GM18519 (cell line): ENCODE measurements around the gene CAMK2A.

Experiments
- ATAC-seq: cut with Tn5 transposase; IDR thresholded peaks from one replicate; pipeline ENCODE4 v1.9.1; 2021; ENCODE audit warnings: mild to moderate bottlenecking, moderate library complexity; ENCODE audit not compliant: unreplicated experiment, low FRiP score

CAMK2A gene

DNA sequence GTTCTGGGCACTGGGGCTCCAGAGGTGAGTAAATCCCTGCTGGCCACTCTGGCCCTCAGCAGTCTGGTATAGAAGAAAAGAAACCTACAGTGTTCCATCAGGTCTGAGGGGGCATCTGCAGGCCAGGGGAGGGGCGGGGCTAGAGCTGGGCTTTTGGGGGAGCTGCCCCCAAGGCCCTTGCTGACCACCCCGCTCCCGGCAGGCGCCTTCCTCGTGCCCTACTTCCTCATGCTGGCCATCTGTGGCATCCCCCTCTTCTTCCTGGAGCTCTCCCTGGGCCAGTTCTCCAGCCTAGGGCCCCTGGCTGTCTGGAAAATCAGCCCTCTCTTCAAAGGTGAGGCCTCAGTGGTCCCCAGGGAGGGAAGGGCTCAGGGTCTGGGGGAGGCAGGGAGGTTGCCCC lies 93.1 kb downstream of the CAMK2A start:
- no peak for ATAC-seq

DNA sequence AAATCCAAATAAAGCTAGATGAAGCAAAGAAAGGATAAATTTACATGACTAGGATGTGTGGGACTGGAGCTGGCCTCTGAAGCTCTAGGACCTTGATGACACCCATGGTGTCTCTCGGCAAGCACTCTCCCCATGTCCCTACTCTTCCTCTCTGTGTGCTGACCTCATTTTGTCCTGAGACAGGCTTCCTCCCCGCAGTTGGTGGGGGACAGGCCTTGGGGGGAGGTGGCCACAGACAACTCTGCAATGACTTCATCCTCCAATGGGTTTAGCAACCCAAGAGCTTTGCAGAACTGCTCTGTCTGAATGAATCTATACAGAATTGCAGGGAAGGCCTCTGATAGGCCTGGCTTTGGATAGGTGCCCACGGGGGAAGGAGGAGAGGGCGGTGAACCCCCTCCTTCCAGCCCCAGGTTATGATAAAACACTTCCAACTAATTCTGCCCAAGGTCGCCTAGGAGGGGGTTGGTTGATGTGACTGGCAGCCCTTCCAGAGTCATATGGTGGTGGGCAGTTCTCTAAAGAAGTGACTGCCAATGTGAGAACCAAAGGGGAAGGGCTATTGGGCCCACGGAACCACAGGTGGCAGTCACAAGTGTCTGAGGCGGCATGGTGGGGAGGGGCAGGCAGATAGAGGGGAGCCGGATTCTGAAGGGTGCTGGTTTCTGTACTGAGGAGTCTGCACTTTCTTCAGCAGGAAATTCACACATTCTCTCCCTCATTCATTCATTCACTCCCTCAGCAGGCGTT lies 93.7 kb downstream of the CAMK2A start:
- ATAC-seq, result no peak

- ATAC-seq, result no peak
Measured at GRCh38 chr5:150192462-150192861, 97.1 kb downstream of the CAMK2A start.

GRCh38 chr5:150190987-150191386 lies 98.6 kb downstream of the CAMK2A start:
- no peak for ATAC-seq

- ATAC-seq, result no peak
Measured at GRCh38 chr5:150190503-150190979, 99.0 kb downstream of the CAMK2A start.

DNA sequence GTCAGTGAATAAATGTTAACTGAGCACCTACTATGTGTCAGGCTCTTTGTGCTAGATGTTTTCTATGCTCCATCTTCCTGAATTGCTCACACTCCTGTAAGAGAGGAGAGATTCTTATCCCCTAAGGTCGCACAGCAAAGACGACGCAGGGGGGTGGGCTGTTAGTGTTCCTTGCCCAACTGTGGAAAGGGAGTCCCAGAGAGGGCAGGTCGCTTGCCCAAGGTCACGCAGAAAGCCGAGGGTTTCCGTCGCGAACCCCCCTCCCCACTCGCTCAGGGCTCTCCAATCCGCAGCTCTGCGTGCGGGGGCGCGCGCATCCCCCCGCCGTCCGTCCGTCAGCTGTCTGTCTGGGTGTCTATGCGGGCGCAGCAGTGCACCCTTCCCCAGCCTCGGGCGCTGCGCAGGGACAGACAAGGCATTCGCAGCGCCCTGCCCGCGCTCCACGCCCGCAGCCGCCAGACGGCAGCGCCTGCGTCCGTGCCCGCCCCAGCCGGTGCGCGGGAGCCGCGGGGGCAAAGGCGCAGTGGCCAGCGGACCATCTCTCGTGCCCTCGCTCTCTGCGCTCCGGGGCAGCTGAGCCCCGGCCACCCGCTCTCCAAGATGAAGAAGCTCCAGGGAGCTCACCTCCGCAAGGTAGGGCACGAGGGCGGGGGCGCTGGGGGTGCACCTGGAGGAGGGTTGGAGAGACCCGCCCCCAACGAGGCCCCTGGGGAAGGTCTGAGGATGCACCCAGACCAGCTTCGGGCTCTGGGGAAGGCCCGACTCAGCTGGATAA lies 99.7 kb downstream of the CAMK2A start, which contains the start of gene SLC6A7:
TSS of gene SLC6A7 (plus strand) at position 335 of the 775 bp plus-strand sequence. CDS start at position 601, 266 bp downstream.
- ATAC-seq, result no peak

GRCh38 chr5:150189326-150189725 lies 100.2 kb downstream of the CAMK2A start:
- no peak for ATAC-seq

- no peak for ATAC-seq
Measured at GRCh38 chr5:150188146-150188842, 101.3 kb downstream of the CAMK2A start.

DNA sequence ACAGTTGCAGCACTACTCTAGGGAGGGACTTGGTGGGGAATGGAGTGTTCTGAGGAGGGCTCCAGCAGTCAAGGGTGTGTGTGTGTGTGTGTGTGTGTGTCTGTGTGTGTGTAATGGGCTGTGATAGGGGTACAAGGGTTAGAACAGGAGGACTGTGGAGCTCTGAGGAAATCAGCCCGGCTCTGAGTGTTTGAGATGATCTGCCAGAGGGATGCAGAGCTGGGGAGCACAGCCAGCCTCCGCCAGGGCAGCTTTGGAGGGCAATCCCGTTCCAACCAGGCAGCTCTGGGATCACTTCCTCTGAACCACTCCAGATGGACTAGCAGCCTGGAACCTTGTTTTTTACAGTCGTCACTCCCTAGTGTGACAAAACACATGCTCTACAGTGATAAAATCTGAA lies 102.7 kb downstream of the CAMK2A start:
- ATAC-seq, result no peak

DNA sequence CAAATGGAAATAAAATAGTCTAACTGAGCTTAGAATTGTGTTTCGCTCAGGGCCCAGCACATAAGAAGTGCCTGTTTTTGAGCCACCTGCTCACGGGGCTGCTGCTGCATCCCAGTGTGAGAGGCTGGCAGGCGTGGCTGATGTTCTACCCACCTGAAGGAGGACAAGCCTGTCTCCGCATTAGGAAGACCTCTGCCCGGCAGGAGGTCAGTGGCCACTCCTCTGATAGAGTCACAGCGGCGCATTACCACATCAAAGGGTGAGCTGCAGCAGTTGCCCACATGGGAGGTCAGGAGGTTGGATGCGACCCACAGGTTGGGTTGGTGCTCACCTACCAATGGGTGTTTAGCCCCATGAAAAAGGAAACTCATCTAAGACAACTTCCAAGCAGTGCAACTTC lies 103.4 kb downstream of the CAMK2A start:
- ATAC-seq, result no peak

DNA sequence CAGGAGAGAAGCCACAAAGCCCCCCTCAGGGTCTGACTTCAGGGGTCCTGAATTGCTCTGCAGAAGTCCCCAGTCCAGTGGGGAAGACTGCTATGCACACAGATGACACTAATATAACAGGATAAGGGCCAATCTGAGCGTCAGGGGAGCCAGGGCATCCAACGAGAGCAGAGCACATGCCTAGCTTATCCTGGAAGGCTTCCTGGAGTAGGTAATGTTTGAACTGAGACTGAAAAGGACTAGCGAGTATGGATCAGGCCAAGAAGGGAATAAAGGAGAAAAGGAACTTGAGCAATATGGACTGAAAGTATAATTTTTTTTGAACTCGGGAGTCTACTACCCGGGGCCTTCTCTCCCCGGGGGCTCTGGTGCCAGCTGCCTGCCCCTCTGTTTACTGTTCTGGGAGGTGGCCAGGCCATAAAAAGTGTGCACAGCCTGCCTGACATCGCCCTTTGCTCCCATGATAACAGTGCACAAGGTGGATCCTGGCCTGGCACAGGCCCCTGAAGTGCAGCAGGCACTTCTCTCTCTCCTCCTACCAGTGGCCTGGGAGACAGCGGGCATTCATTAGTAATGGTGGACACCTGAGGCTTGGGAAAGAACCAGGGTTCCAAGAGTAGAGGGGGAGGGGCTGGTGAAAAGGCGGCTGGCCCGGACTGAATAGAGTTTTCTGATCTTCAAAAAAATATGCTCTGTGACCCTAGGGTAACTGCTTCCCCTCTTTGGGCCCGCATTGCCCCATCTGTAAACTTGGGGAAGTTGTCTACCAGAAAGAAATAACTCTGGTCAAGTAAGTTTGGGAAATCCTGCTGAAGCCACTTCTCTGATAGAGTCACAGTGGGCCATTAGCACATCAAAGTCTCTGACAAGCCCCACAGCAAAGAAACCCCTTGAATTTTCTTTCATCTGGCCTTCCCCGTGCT lies 104.3 kb downstream of the CAMK2A start:
- ATAC-seq, result no peak

- ATAC-seq, result no peak
Measured at GRCh38 chr5:150184006-150184405, 105.6 kb downstream of the CAMK2A start.

DNA sequence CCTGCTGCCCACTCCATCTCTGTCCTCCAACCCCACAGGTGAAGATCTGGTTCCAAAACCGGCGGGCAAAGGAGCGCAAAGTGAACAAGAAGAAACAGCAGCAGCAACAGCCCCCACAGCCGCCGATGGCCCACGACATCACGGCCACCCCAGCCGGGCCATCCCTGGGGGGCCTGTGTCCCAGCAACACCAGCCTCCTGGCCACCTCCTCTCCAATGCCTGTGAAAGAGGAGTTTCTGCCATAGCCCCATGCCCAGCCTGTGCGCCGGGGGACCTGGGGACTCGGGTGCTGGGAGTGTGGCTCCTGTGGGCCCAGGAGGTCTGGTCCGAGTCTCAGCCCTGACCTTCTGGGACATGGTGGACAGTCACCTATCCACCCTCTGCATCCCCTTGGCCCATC lies 106.1 kb downstream of the CAMK2A start:
- no peak for ATAC-seq

DNA sequence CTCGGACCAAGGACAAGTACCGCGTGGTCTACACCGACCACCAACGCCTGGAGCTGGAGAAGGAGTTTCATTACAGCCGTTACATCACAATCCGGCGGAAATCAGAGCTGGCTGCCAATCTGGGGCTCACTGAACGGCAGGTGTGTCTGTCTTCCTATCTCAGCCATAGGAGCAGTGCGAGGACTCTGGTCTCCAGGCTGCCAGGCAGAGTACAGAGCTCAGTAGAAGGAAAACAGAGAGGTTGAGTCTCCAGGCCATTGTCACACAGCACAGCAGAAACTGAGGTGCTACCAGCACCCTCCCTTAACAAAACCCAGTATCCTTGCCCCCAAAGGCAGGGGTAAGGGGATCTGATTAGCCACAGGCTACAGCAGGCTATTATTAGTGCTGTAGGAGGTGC lies 106.8 kb downstream of the CAMK2A start:
- ATAC-seq, result no peak

DNA sequence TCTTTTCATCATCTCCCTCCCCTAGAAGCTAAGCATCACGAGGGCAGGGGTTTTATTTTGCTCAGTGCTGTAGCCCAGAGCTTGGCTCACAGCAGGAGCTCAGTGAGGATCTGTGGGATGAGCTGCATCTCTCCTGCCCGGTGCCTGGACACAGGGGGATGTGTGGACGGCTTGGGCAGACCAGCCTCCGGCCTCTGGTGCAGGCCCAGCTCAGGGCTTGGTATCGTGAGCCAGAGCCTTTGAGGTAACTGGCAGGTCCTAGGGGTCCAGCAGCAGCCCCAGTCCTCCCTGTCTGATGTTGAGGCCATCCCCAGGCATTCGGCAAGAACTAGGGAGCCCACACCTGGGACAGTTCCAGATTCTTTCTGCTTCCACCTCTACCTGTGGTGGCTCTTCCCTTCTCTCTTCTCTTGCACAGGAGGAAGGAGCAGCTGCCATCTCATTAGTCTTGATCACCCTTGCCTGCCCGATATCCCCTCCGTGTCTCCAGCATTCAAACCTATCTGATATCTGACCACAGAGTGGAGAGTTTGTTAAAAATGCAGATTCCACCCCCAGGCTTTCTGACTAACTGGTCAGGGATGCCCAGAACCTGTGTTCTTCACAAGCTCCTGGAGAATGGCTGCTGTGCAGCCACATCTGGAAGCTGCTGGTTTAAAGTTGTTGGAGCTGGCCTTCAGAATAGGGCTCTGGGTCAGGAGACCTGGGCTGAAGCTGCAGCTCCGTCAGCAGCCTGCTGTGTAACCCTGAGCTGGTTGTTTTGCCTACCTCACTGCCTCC lies 107.6 kb downstream of the CAMK2A start:
- ATAC-seq, result no peak

DNA sequence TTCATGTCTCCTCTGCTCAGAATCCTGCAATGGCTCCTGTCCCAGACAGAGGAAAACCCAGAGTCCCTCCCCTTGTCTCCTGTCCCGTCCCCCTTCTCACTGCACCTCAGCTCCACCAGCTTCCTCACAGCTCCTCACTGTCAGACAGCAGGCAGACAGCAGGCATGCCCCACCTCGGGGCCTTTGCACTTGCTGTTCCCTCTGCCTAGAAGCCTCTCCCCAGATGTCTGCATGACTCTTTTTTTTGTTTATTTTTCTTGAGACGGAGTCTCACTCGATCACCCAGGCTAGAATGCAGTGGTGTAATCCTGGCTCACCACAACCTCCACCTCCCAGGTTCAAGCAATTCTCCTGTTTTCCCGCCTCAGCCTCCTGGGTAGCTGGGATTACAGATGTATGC lies 108.5 kb downstream of the CAMK2A start:
- ATAC-seq, result no peak

DNA sequence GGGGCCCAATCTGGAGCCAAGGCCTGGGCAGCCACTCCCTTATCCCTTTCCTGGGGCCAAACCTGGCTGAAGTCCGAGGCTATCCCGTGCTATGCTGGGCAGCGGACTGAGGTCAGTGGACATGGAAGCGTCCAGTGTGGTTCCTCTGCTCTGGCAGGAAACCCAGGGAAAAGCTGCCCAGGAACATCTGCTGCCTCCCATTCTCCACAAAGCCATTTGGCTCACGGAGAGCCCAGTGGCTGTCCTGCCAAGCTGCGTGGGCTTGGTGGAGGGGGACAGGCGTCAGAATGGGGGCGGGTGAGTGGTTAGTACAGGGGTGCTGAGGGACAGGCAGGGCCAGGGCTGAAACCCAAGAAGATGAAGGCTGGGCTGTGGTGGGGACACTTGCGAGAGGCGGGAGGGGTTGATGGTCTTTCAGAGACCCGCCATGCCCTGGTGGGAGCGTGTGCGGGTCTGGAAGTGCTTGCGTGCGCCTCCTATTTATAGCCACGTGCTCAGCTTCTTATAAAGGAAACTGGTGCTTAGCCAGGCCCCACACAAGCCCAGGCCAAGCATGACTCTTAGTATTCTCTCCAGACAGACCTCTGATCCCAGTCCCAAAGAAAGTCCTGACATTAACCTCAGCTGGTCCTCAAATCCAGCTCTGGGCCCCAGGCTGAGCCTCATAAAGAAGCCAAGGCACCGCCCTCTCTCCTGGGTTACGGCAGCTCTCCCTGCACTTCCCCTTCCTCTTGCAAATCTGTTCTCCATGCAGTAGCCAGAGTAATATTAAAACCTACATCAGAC lies 109.1 kb downstream of the CAMK2A start:
- no peak for ATAC-seq

DNA sequence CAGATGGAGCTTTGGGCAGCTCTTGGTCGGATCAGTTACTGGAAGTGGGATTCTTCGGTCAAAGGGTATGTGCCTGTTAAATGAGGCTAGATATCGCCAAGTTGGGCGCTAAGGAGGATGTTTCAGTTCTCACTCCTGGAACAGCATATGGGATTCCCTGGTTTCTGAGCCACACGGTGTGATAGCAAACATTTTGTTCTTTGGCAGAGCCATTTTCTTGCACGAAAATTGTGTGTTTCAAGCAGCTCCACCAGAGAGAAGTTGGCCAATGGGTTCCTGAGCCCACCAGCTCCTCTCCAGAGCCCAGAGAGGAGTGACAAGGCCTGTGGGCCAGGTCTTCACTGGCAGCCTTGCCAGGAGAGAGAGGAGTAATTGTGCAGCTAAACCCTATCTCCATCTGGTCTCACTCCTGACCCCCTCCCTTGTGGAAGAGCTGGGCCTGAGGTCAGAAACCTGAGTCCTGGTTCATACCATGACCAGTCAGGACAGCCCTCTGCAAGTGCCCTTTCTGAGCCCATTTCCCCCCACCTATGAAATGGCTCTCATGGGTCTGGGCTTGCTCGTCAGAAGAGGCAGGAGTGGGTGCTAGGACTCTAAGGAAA lies 110.5 kb downstream of the CAMK2A start:
- no peak for ATAC-seq
